Measurements from ENCODE around the gene MS4A8.

MS4A8 gene

GRCh38 chr11:60765355-60765754 lies 65.9 kb downstream of the MS4A8 start:
- no peak for DNase-seq
